ENCODE results near the gene PI4K2A.

PI4K2A gene

GRCh38 chr10:97707134-97707861 lies 66.8 kb downstream of the PI4K2A start:
- no peak for DNase-seq

GRCh38 chr10:97708167-97708566 lies 67.7 kb downstream of the PI4K2A start:
- DNase-seq = no peak

- peak in 1 of 2 donors; percentile 38 for DNase-seq
Measured at GRCh38 chr10:97708976-97709946, 68.8 kb downstream of the PI4K2A start.

GRCh38 chr10:97711640-97712572 lies 71.4 kb downstream of the PI4K2A start:
- DNase-seq = no peak

GRCh38 chr10:97713339-97713825 lies 72.9 kb downstream of the PI4K2A start, which contains the start of gene MARVELD1:
TSS of gene MARVELD1 (plus strand) at chr10:97713730. CDS start at chr10:97713877, 147 bp downstream.
- DNase-seq = no peak

GRCh38 chr10:97713826-97714400 lies 73.4 kb downstream of the PI4K2A start:
- peak in 1 of 2 donors; percentile 80 for DNase-seq

GRCh38 chr10:97714401-97715258 lies 74.2 kb downstream of the PI4K2A start:
- DNase-seq = peak; percentile 33 to 68

- DNase-seq = no peak
Measured at GRCh38 chr10:97715259-97715874, 74.9 kb downstream of the PI4K2A start.

GRCh38 chr10:97717627-97718026 lies 77.2 kb downstream of the PI4K2A start:
- no peak for DNase-seq

GRCh38 chr10:97718178-97718577 lies 77.7 kb downstream of the PI4K2A start:
- no peak for DNase-seq

- DNase-seq = no peak
Measured at GRCh38 chr10:97718659-97719142, 78.2 kb downstream of the PI4K2A start.

GRCh38 chr10:97719602-97720001 lies 79.1 kb downstream of the PI4K2A start:
- DNase-seq = no peak

GRCh38 chr10:97721871-97722780 lies 81.7 kb downstream of the PI4K2A start:
- no peak for DNase-seq

GRCh38 chr10:97723001-97723400 lies 82.5 kb downstream of the PI4K2A start:
- no peak for DNase-seq

GRCh38 chr10:97724341-97724941 lies 84.0 kb downstream of the PI4K2A start:
- DNase-seq = no peak
